Duodenal mucosa (tissue), 2 donors: ENCODE data around the gene SIGMAR1.

ENCODE experiments used
- H3K27ac ChIP-seq: one replicate; pipeline ENCODE4 v1.7.0; 2013; ENCODE audit warnings: low read depth, low read length
- H3K27me3 ChIP-seq, 2 donors: one replicate each; pipeline ENCODE4 v1.7.0; 2013; ENCODE audit warnings: low read length in 2 of 2, control low read depth in 1 of 2; ENCODE audit not compliant: insufficient read depth in 2 of 2, control insufficient read depth in 1 of 2
- H3K36me3 ChIP-seq, 2 donors: one replicate each; pipeline ENCODE4 v1.7.0; 2013; ENCODE audit warnings: low read length in 2 of 2, control low read depth in 1 of 2; ENCODE audit not compliant: insufficient read depth in 2 of 2, control insufficient read depth in 1 of 2
- H3K4me1 ChIP-seq, 2 donors: one replicate each; pipeline ENCODE4 v1.7.0; 2013; ENCODE audit warnings: low read length in 2 of 2, control low read depth in 1 of 2; ENCODE audit not compliant: insufficient read depth in 2 of 2, control insufficient read depth in 1 of 2
- H3K4me3 ChIP-seq, 2 donors: one replicate each; pipeline ENCODE4 v1.7.0; 2013; ENCODE audit warnings: low read length in 2 of 2, low read depth in 1 of 2
- H3K9ac ChIP-seq, 2 donors: one replicate each; pipeline ENCODE4 v1.7.0; 2013; ENCODE audit warnings: low read length in 2 of 2, low read depth in 1 of 2
- H3K9me3 ChIP-seq, 2 donors: one replicate each; pipeline ENCODE4 v1.7.0; 2013; ENCODE audit warnings: low read length in 2 of 2, control low read depth in 1 of 2; ENCODE audit not compliant: control insufficient read depth in 1 of 2

SIGMAR1 gene

DNA sequence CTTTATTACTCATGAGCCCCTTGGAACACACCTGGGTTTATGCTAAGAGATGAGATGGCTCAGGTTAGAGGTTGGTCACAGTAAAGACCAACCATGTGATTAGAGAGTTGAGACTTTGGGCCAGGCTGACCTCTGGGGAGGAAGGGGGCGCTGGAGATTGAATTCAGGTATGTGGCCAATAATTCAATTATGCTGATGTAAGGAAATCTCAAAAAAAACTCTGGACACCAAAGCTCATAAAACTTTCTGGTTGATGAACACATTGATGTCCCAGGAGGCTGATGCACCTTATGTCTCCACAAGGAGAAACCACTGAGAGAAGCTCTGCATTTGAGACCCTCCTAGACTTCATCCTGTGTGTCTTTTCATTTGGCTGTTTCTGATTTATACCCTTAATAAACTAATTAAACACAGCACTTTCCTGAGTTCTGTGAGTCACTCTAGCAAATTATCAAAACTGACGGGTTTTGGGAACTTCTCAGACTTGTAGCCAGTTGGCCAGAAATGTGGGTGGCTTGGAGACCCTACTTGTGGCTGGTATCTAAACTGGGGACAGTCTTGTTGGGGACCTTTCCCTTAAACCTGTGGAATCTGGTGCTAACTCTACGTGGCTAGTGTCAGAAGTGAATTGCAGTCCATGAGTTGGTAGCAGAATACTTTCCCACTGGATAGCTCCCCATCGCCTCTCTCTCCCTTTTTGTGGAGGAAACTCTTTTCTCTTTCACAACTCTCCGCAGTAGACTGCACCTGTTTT, 32.4 kb upstream of the SIGMAR1 start:
- no peak overlapping the region for H3K27ac ChIP-seq
- H3K9ac ChIP-seq = no peak overlapping the region
- H3K4me1 ChIP-seq = peaks cover 0 to 5% of the 10 kb centered on the region in 2 donors
- no peak overlapping the region for H3K4me3 ChIP-seq
- H3K9me3 ChIP-seq = no peaks in the 10 kb centered on the region
- no peaks in the 10 kb centered on the region for H3K36me3 ChIP-seq
- no peaks in the 10 kb centered on the region for H3K27me3 ChIP-seq

DNA sequence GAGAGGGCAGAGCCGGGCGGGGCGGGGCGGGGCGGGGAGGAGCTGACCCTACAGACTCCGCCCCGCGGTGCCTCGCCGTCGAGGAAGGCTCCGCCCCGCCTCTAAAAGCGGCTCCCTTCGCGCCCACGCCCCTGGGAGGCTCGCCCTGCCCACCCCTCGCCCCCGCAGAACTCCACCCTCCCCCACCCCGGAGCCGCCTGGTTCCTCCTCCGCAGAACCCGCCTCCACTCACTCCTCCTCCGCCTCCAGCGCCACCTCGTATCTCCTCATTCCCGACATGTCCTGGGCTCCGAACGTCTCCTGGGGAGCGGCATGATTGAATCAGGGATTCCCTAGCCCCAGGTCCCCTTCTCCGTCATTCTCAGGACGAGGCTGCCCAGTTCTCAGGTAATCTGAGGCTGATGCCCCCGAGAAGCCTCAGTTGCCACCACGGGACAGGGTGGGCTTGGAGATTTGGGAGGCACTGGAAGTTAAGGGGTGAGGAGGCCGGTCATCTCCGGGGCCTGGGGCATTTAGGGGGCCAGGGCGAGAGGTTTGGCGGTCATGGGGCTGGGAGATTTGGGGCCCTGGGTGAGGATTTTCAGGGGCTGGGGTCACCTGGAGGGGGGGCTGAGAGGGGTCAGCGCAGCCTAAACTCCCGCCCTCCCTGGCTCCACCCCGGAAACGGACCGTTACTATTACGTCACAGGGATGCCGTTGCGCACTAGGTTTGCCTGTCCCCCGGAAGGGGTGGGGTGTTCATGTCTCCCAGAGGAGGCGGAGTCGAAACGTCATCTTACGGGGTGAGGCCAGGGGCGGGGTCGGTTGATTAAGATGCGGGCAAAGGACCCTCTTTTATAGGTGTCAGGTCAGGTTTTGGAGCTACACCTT, 28.0 kb upstream of the SIGMAR1 start:
- H3K4me3 ChIP-seq = peak overlapping the region; percentile 90 to 93
- peak overlapping the region; percentile 98 for H3K27ac ChIP-seq
- no peaks in the 10 kb centered on the region for H3K27me3 ChIP-seq
- H3K9me3 ChIP-seq = no peaks in the 10 kb centered on the region
- peak overlapping the region; percentile 93 to 95 for H3K9ac ChIP-seq
- no peaks in the 10 kb centered on the region for H3K36me3 ChIP-seq
- H3K4me1 ChIP-seq = peaks cover 12 to 17% of the 10 kb centered on the region in 2 donors

DNA sequence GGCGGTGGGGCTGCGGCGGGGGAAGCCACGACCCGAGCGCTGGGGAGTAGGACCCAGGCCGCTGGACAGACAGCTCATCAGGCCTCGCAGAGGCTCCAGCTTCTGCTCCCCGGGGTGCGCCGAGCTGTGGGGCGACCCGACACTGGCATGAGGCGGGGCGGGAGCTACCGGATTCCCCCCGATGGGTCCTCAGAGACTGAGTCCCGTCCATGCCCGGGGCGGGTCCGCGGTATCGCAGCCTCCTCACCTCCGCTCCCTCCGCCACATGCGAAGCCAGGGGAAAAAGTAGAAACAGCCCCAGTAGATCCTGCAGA, 27.4 kb upstream of the SIGMAR1 start:
- peak overlapping the region; percentile 63 to 77 for H3K9ac ChIP-seq
- H3K27me3 ChIP-seq = no peaks in the 10 kb centered on the region
- no peaks in the 10 kb centered on the region for H3K9me3 ChIP-seq
- H3K4me1 ChIP-seq = peaks cover 15 to 19% of the 10 kb centered on the region in 2 donors
- H3K36me3 ChIP-seq = no peaks in the 10 kb centered on the region
- peak overlapping the region; percentile 66 to 68 for H3K4me3 ChIP-seq
- H3K27ac ChIP-seq = peak overlapping the region; percentile 73

DNA sequence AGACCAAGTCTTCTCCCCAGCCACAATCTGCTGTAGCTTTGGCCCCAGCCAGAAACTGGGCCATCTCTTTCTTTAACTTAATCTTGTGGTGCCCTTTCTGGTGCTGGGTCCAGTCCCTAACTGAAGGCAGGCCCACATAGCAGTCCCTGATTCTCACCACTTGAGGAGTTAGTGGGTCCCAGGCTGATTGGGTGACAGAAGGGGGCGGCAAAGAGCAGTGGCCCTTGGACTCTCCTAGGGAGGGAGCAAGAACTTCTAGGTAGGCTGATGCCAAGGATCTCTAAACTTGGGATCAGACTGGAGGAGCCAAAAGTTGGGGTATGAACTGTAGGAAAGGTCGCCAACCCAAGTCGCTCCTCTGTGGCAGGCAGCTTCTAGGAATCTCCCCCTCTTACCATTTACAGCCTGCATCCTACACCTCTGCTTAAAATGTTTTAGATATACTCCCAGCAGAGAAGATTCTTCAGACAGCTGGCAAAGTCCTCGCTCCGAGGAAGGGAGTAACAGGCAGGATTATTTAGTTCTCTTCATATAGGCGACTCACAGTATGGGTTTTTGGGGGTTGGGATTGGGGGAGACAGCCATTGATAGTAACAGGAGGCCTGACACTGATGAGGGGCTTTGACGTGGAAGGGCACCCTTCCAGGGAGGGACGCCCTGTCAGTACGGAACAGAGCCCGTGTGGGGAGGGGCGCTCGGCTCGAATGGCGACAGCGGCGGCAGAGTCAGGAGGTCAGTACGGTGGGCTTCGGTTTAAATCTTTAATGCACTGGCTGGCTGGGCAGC, 26.9 kb upstream of the SIGMAR1 start:
- Histone ChIP-seq H3K9ac (peak overlapping the region; percentile 63 to 77), H3K4me3 (peak overlapping the region; percentile 66 to 68), H3K36me3 (no peaks in the 10 kb centered on the region), H3K27me3 (no peaks in the 10 kb centered on the region), H3K9me3 (no peaks in the 10 kb centered on the region), H3K27ac (peak overlapping the region; percentile 73), H3K4me1 (peaks cover 21 to 22% of the 10 kb centered on the region in 2 donors)

DNA sequence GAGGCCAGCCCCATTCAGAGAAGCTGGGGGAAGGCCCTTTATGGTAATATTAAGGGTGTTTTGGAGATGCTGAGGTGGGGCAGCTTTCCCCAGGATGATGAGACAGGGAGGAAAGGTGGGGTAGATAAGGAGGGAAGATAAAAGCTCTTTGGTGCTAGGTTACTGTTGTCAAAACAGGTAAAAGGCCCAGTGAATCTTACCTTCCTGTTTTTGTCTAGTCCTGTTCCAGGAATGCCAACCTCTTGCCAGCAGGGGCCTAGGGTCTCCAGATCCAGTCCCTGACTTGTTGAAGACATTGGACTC, 25.7 kb upstream of the SIGMAR1 start:
- peaks cover 25 to 26% of the 10 kb centered on the region in 2 donors for H3K4me1 ChIP-seq
- H3K27ac ChIP-seq = no peak overlapping the region
- no peaks in the 10 kb centered on the region for H3K36me3 ChIP-seq
- no peaks in the 10 kb centered on the region for H3K9me3 ChIP-seq
- no peaks in the 10 kb centered on the region for H3K27me3 ChIP-seq
- H3K9ac ChIP-seq = no peak overlapping the region
- H3K4me3 ChIP-seq = no peak overlapping the region

DNA sequence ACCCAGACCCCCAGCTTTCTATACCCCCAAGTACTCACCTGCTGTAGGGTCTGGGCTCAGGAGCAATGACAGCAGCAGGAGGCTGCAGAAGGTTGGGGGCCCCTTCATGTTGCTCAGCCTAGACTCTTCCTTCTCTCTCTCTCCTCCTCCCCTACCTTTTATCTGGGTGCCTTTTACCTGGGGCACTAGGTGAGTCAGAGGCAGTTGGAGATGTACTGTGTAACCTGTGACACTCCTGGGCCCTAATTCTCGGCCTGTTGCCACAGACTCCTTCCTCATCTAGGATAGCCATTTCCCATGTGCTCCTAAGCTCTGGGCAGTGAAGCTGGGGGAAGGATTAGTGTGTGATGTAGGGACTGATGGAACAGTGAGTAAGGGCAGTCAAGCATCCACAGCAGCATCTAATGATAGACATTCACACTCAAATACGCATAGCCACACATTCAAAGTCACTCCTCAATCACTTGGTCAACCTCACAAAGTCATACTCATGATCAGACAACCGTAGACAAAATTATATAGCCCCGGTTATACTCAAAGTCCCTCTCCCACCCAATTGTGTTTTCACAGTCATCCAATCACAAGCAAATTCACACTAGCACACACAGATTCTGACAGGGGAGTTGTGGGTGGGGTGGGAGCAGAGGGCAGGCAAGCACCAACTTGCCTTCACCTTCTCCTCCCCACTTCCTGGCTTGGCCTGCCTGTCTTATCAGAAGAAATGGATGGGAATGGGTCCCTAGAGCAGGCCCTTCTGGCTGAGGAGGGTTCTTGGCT, 25.1 kb upstream of the SIGMAR1 start, which contains the start of gene CCL27:
Gene CCL27, minus strand, starts transcription at position 132 of the 777 bp plus-strand sequence. Its CDS starts 24 bp downstream, at position 108.
- Histone ChIP-seq H3K9ac (no peak within 1 kb of the TSS), H3K27ac (no peak within 1 kb of the TSS), H3K4me3 (no peak within 1 kb of the TSS), H3K9me3 (no peaks in the 10 kb centered on the region), H3K36me3 (no peaks in the 10 kb centered on the region), H3K4me1 (peaks cover 25 to 26% of the 10 kb centered on the region in 2 donors), H3K27me3 (no peaks in the 10 kb centered on the region)

DNA sequence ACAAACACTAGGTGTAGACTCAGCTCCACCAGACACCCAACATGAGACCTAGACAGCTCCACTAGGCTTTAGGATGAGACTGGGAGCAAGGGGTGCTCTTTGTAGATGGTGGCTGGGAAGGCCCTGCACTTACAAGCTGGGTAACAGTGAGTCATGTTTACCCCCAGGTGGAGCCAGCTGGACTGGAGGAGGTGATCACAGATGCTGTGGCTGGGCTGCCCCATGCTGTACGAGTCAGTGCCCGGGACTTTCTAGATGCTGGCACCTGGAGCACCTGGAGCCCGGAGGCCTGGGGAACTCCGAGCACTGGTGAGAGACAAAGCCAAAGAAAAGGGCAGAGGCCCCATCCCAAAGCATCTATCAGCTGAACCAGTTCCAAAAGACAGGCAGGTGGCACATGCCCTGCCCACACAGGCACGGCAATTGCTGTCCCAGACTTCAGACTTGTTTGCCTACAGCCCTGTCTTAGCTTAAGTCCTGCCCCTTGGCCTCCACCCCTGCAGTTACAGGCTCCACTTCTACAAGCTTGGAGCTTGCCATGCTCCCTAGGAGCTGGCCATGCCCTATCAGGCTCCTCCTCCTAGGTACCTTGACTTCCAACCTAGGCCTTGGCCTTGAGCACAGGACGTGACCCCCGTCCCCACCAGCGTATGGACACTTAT, 22.1 kb upstream of the SIGMAR1 start:
- Histone ChIP-seq H3K36me3 (no peaks in the 10 kb centered on the region), H3K9me3 (no peaks in the 10 kb centered on the region), H3K27me3 (no peaks in the 10 kb centered on the region), H3K9ac (no peak overlapping the region), H3K4me3 (no peak overlapping the region), H3K4me1 (peaks cover 18 to 23% of the 10 kb centered on the region in 2 donors), H3K27ac (no peak overlapping the region)

DNA sequence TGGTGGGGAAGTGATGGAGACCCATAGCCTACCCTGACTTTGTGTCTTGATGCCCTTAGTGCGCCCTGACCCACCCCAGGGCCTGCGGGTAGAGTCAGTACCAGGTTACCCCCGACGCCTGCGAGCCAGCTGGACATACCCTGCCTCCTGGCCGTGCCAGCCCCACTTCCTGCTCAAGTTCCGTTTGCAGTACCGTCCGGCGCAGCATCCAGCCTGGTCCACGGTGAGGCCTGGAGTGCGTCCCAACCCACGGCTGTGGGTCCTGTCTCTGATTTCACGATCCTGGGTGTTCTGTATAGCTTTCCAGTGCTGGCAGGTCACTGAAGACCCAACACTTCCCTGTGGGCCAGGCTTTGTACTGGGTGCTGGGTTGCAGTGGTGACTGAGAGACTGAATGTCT, 20.9 kb upstream of the SIGMAR1 start:
- Histone ChIP-seq H3K27me3 (no peaks in the 10 kb centered on the region), H3K9me3 (no peaks in the 10 kb centered on the region), H3K9ac (no peak overlapping the region), H3K36me3 (no peaks in the 10 kb centered on the region), H3K4me3 (no peak overlapping the region), H3K27ac (no peak overlapping the region), H3K4me1 (peaks cover 12 to 19% of the 10 kb centered on the region in 2 donors)

DNA sequence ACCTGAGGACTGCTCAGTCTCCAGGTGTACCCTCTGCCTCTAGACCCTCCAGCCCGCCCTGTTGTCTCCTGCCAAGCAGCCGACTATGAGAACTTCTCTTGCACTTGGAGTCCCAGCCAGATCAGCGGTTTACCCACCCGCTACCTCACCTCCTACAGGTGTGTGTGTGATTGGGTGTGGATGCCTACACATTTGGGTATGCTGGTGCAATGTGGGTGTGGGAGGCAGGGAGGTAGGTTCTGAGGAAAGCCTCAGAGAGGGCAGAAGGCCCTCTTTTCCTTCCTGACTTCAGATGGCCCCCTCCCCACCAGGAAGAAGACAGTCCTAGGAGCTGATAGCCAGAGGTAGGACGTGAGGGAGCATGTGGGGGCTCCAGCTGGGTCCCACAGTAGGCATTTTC, 19.4 kb upstream of the SIGMAR1 start:
- Histone ChIP-seq H3K4me3 (no peak overlapping the region), H3K4me1 (peaks cover 25 to 34% of the 10 kb centered on the region in 2 donors), H3K9ac (no peak overlapping the region), H3K9me3 (no peaks in the 10 kb centered on the region), H3K27me3 (no peaks in the 10 kb centered on the region), H3K27ac (no peak overlapping the region), H3K36me3 (no peaks in the 10 kb centered on the region)
